ENCODE results near the gene GGCT.

The GGCT gene

GRCh38 chr7:30552330-30552729, 47.7 kb upstream of the GGCT start:
- CTCF ChIA-PET = interaction anchor here (1.0 to 9.3 kb wide), 2 partner anchors 11 to 74 kb away, joined by 3 to 167 read pairs; partner anchors contain the start of gene NOD1

GRCh38 chr7:30549931-30550493, 45.4 kb upstream of the GGCT start:
- no peaks in the 10 kb centered on the region for H3K9me3 ChIP-seq (ENCODE audit: control insufficient read depth, insufficient read depth, low read depth, low read length)
- CTCF ChIA-PET = interaction anchor here (0.7 to 9.3 kb wide), 13 partner anchors 14 to 276 kb away, joined by 3 to 167 read pairs (median 4); no protein-coding TSS in a partner anchor
- POLR2A ChIA-PET = no interaction called here
- H3K4me3 ChIP-seq (ENCODE audit: low read depth, low read length) = no peak overlapping the region
- no peak overlapping the region for H3K27ac ChIP-seq (ENCODE audit: extremely low read depth, low read depth, low read length)
- TF ChIP-seq KLF1 (tag by site-specific recombination; IDR thresholded peaks at IDR 0.05) (peak; percentile 38; the same call in 1 of the 2 replicates), BCL11A (tag by site-specific recombination; IDR thresholded peaks at IDR 0.05; ENCODE audit: low read depth) (no peak)
- peaks cover 8% of the 10 kb centered on the region; the same call in 1 of the 2 replicates for H3K4me1 ChIP-seq (ENCODE audit: control insufficient read depth, insufficient read depth, low read length)
- H3K36me3 ChIP-seq (ENCODE audit: control insufficient read depth in 2 of 2, insufficient read depth in 1 of 2, low read length in 2 of 2) = no peaks in the 10 kb centered on the region

More at GRCh38 chr7:30552330-30552729, 47.7 kb upstream of the GGCT start:
- TF ChIP-seq GFI1B (tag by site-specific recombination; IDR thresholded peaks at IDR 0.05) = no peak
- no peak for TF ChIP-seq HOXC10 (CRISPR knock-in tag; IDR thresholded peaks at IDR 0.05)
- no peak for TF ChIP-seq ZNF248 (tag by site-specific recombination; IDR thresholded peaks at IDR 0.05)
- no peak for TF ChIP-seq ZNF211 (tag by site-specific recombination; IDR thresholded peaks at IDR 0.05; ENCODE audit: low read depth)
- no peak for TF ChIP-seq ZNF529 (tag by site-specific recombination; IDR thresholded peaks at IDR 0.05; ENCODE audit: insufficient replicate concordance)
- TF ChIP-seq ZFHX2 (tag by site-specific recombination; conservative IDR thresholded peaks at IDR 0.05) = no peak
- no peak for TF ChIP-seq ZBTB49 (tag by site-specific recombination; IDR thresholded peaks at IDR 0.05; ENCODE audit: low read depth)
- no peak for TF ChIP-seq SETDB1 (IDR thresholded peaks at IDR 0.05; ENCODE audit: insufficient read length, low read length)
- TF ChIP-seq ZNF202 (tag by site-specific recombination; IDR thresholded peaks at IDR 0.05; ENCODE audit: borderline replicate concordance) = no peak
- POLR2A ChIA-PET = no interaction called here
- H3K9me3 ChIP-seq (ENCODE audit: control insufficient read depth, insufficient read depth, low read depth, low read length) = no peaks in the 10 kb centered on the region
- no peak overlapping the region for H3K27ac ChIP-seq (ENCODE audit: extremely low read depth, low read depth, low read length)
- H3K4me3 ChIP-seq (ENCODE audit: low read depth, low read length) = no peak overlapping the region
- no peaks in the 10 kb centered on the region for H3K36me3 ChIP-seq (ENCODE audit: control insufficient read depth in 2 of 2, insufficient read depth in 1 of 2, low read length in 2 of 2)
- peaks cover 9% of the 10 kb centered on the region; the same call in 1 of the 2 replicates for H3K4me1 ChIP-seq (ENCODE audit: control insufficient read depth, insufficient read depth, low read length)

GRCh38 chr7:30548845-30549244, 44.2 kb upstream of the GGCT start:
- TF ChIP-seq ZSCAN30 (tag by site-specific recombination; IDR thresholded peaks at IDR 0.05) (0 out of 2 replicates have a peak, but pooled peaks have one; percentile 14), ZNF654 (tag by site-specific recombination; IDR thresholded peaks at IDR 0.05; ENCODE audit: low read depth) (peak; percentile 67), SALL2 (tag by site-specific recombination; IDR thresholded peaks at IDR 0.05; ENCODE audit: borderline replicate concordance) (no peak), ZFHX2 (tag by site-specific recombination; conservative IDR thresholded peaks at IDR 0.05) (no peak), SCRT2 (tag by site-specific recombination; IDR thresholded peaks at IDR 0.05) (0 out of 2 replicates have a peak, but pooled peaks have one; percentile 30), ZNF133 (tag by site-specific recombination; IDR thresholded peaks at IDR 0.05) (no peak), PRDM1 (tag by site-specific recombination; IDR thresholded peaks at IDR 0.05) (peak; percentile 61), MEIS1 (CRISPR knock-in tag; IDR thresholded peaks at IDR 0.05; ENCODE audit: borderline replicate concordance) (no peak), ZNF10 (tag by site-specific recombination; IDR thresholded peaks at IDR 0.05) (no peak), ZBTB48 (tag by site-specific recombination; IDR thresholded peaks at IDR 0.05) (peak; percentile 94), ZNF664 (tag by site-specific recombination; IDR thresholded peaks at IDR 0.05) (no peak), ZNF670 (tag by site-specific recombination; IDR thresholded peaks at IDR 0.05; ENCODE audit: low read depth) (no peak), CTCF (tag by site-specific recombination; IDR thresholded peaks at IDR 0.05) (peak; percentile 31; the same call in 1 of the 2 replicates), ZNF513 (tag by site-specific recombination; IDR thresholded peaks at IDR 0.05) (peak; percentile 36; the same call in 1 of the 2 replicates), ZNF335 (tag by site-specific recombination; conservative IDR thresholded peaks at IDR 0.05) (peak; percentile 36; the same call in 1 of the 2 replicates)
- ChIA-PET POLR2A (no interaction called here), CTCF (interaction anchor here (0.6 to 9.3 kb wide), 16 partner anchors 9 to 1659 kb away, joined by 3 to 167 read pairs (median 4); no protein-coding TSS in a partner anchor)
- Histone ChIP-seq H3K4me3 (ENCODE audit: low read depth, low read length) (no peak overlapping the region), H3K4me1 (ENCODE audit: control insufficient read depth, insufficient read depth, low read length) (peaks cover 8% of the 10 kb centered on the region; the same call in 1 of the 2 replicates), H3K9me3 (ENCODE audit: control insufficient read depth, insufficient read depth, low read depth, low read length) (no peaks in the 10 kb centered on the region), H3K36me3 (ENCODE audit: control insufficient read depth in 2 of 2, insufficient read depth in 1 of 2, low read length in 2 of 2) (no peaks in the 10 kb centered on the region), H3K27ac (ENCODE audit: extremely low read depth, low read depth, low read length) (no peak overlapping the region)
